ENCODE results near the gene CGA.

DNA sequence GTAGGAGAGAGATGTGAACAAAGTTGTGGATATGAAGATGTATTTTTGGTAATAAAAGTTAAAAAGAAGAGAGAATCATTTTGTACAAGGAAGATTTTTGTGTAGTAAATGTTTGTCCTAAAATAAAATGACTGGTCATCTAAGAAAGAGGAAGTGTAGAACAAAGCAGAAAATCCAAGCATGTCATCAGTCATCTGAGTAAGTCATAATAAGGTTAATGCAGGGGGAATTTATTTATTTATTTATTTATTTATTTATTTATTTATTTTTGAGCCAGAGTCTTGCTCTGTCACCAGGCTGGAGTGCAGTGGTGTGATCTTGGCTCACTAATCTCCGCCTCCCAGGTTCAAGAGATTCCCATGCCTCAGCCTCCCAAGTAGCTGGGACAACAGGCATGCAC, 15.7 kb upstream of the CGA start:
- TF ChIP-seq SUZ12 (IDR thresholded peaks at IDR 0.05; ENCODE audit: extremely low read depth, insufficient read depth, insufficient read length) (no peak), YY1 (IDR thresholded peaks at IDR 0.05; ENCODE audit: insufficient read depth, insufficient read length) (no peak), ZNF274 (IDR thresholded peaks at IDR 0.05; ENCODE audit: low read depth, low read length) (no peak)
